Kidney (tissue), 14 donors: ENCODE results near the gene ATF7IP2. TPM values are rescaled to one million over a fixed set of nuclear protein-coding genes. Genes with fewer than 3 reads are reported as not detected.
"Not testable (repeated sequence)": the region's sequence is repeated elsewhere in the genome, so short reads cannot be mapped to it uniquely, and the experiment has no call there.

Source experiments
- DNase-seq, 5 donors: peaks; one replicate each; pipeline ENCODE4 v3.0.0-alpha.2; 2013 to 2020
- FAIRE-seq: peaks from 2 replicates; lab custom pipeline; 2012; peaks lifted over from hg19 to GRCh38; lab: Jason Lieb, UNC
- H3K27ac ChIP-seq, 2 donors: one replicate each; pipeline ENCODE4 v1.7.0; 2013; ENCODE audit warnings: low read depth in 2 of 2, low read length in 2 of 2, inconsistent platforms in 1 of 2
- H3K27me3 ChIP-seq: one replicate; pipeline ENCODE4 v1.7.1; 2013; ENCODE audit warnings: low read length, inconsistent platforms; ENCODE audit not compliant: control insufficient read depth, insufficient read depth
- H3K36me3 ChIP-seq, 3 donors: one replicate each; pipeline versions ENCODE4 v1.7.0 to v1.7.1; 2013; ENCODE audit warnings: low read length in 3 of 3, control low read depth in 1 of 3, inconsistent platforms in 1 of 3; ENCODE audit not compliant: insufficient read depth in 3 of 3, control insufficient read depth in 2 of 3
- H3K4me1 ChIP-seq, 3 donors: one replicate each; pipeline versions ENCODE4 v1.7.0 to v1.7.1; 2013; ENCODE audit warnings: low read length in 3 of 3, inconsistent platforms in 1 of 3, low read depth in 1 of 3; ENCODE audit not compliant: control insufficient read depth in 2 of 3, insufficient read depth in 2 of 3
- H3K4me3 ChIP-seq, 3 donors: one replicate each; pipeline versions ENCODE4 v1.7.0 to v1.8.1; 2013; ENCODE audit warnings: low read length in 3 of 3, control low read depth in 1 of 3, inconsistent platforms in 1 of 3
- H3K9ac ChIP-seq, 3 donors: one replicate each; pipeline versions ENCODE4 v1.7.0 to v1.7.1; 2013; ENCODE audit warnings: low read length in 3 of 3, control low read depth in 1 of 3, inconsistent platforms in 1 of 3
- H3K9me3 ChIP-seq, 3 donors: one replicate each; pipeline versions ENCODE4 v1.7.0 to v1.7.1; 2013; ENCODE audit warnings: low read length in 3 of 3, control low read depth in 1 of 3, inconsistent platforms in 1 of 3; ENCODE audit not compliant: control insufficient read depth in 2 of 3, insufficient read depth in 1 of 3
- CTCF ChIP-seq: IDR thresholded peaks from 3 replicates; pipeline ENCODE4 v1.5.1; 2012; ENCODE audit warnings: mild to moderate bottlenecking, moderate library complexity, borderline replicate concordance; ENCODE audit not compliant: insufficient read depth; ENCODE audit errors: extremely low read depth
- intact Hi-C: fragments of 100-400 bp; cut with DNase I; formaldehyde crosslinking; loops from one replicate; pipeline ENCODE4 v1.11.1; 2022
- polyA plus RNA-seq: library from polyadenylated mRNA; stranded (reverse); fragments of 350-450 nt; fragmentation: Illumina TruSeq; extraction: RNeasy Lipid Tissue Mini Kit (QIAGEN cat#74804); gene quantifications from one replicate; pipeline ENCODE4 v1.2.3, GENCODE V29; 2014; ENCODE audit warnings: low read depth, low replicate concordance; ENCODE audit not compliant: insufficient read depth
- total RNA-seq: library from RNA; stranded (reverse); fragmentation: NEBNext Ultra II Directional; extraction: Animal tissue kit (Norgen Biotek cat#: 25700); gene quantifications from one replicate; pipeline ENCODE4 v1.2.1, GENCODE V29; 2021
- donor health status: control.
- donor health status: control.
- donor health status: control.
- donor health status: control.
- donor health status: control.
- donor health status: DM: yes; HTN: yes; CAD: no.
- donor health status: Normal renal cell carcinoma (clear cell type).

The ATF7IP2 gene
- total and polyA plus RNA-seq, 2 donors from 2014 or later = 17.1 to 20.2 TPM

- Histone ChIP-seq H3K27ac (no peak overlapping the region), H3K4me1 (no peaks in the 10 kb centered on the region), H3K27me3 (no peaks in the 10 kb centered on the region), H3K9ac (no peak overlapping the region), H3K9me3 (peaks cover 2 to 47% (median 2%) of the 10 kb centered on the region in 3 donors), H3K4me3 (no peak overlapping the region), H3K36me3 (no peaks in the 10 kb centered on the region)
- no peak for TF ChIP-seq CTCF
- DNase-seq (no peak), FAIRE-seq (no peak)
- intact Hi-C loops = no loop called here
These were observed 27.2 kb downstream of the ATF7IP2 start for GRCh38 chr16:10412935-10413601.

- H3K36me3 ChIP-seq, H3K4me3 ChIP-seq, H3K4me1 ChIP-seq, DNase-seq, intact Hi-C loops, H3K27me3 ChIP-seq, H3K27ac ChIP-seq, FAIRE-seq, H3K9ac ChIP-seq: not testable (repeated sequence)
- H3K9me3 ChIP-seq = peaks cover 2 to 20% (median 3%) of the 10 kb centered on the region in 3 donors
These were observed 32.3 kb downstream of the ATF7IP2 start for GRCh38 chr16:10418204-10418603.

GRCh38 chr16:10419701-10420100, 33.8 kb downstream of the ATF7IP2 start:
- Histone ChIP-seq H3K27ac (no peak overlapping the region), H3K36me3 (no peaks in the 10 kb centered on the region), H3K4me3 (no peak overlapping the region), H3K27me3 (no peaks in the 10 kb centered on the region), H3K9ac (no peak overlapping the region), H3K9me3 (peaks cover under 1 to 16% (median 2%) of the 10 kb centered on the region in 3 donors), H3K4me1 (no peaks in the 10 kb centered on the region)
- no peak for DNase-seq
- intact Hi-C loops = no loop called here
- FAIRE-seq = no peak
- TF ChIP-seq CTCF = no peak

GRCh38 chr16:10421596-10421995, 35.7 kb downstream of the ATF7IP2 start:
- H3K27ac ChIP-seq = no peak overlapping the region
- H3K4me1 ChIP-seq = no peaks in the 10 kb centered on the region
- H3K27me3 ChIP-seq = no peaks in the 10 kb centered on the region
- no peak overlapping the region for H3K4me3 ChIP-seq
- no peak for TF ChIP-seq CTCF
- H3K9me3 ChIP-seq = peaks cover 0 to 16% (median 2%) of the 10 kb centered on the region in 3 donors
- intact Hi-C loops = no loop called here
- H3K9ac ChIP-seq = no peak overlapping the region
- no peak for DNase-seq
- no peaks in the 10 kb centered on the region for H3K36me3 ChIP-seq
- FAIRE-seq = no peak
